Measurements from ENCODE around the gene UBASH3B.
A peak's percentile ranks its signal among the peaks of the same experiment; 100 is the strongest.

The UBASH3B gene

DNA sequence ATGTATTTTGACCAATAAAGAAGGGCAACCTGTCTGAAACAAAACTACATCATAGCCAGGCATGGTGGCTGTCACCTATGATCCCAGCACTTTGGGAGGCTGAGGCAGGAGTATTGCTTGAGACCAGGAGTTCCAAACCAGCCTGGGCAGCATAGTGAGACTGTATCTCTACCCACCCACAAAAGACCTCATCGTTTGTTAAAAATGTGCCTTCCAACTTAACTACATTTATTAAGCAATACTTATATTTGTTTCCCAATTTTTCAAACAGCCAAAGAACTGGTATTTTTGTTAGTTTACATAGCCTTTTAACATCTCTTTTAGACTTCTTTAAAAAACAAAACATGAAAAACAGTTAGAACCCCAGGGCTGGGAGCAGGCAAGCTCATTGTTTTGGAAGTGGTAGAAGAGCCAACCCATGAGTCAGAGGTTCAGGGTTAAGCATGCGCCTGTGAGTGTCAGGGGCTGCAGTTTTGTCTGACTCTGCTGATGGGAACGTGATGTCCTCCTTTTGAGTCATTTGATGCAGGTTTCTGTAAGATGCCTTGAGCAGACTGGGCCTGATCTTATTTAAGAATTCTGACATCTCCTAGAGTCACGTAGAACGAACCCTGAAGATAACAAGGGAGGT, 128.9 kb downstream of the UBASH3B start:
- TF ChIP-seq, protein P1, sequence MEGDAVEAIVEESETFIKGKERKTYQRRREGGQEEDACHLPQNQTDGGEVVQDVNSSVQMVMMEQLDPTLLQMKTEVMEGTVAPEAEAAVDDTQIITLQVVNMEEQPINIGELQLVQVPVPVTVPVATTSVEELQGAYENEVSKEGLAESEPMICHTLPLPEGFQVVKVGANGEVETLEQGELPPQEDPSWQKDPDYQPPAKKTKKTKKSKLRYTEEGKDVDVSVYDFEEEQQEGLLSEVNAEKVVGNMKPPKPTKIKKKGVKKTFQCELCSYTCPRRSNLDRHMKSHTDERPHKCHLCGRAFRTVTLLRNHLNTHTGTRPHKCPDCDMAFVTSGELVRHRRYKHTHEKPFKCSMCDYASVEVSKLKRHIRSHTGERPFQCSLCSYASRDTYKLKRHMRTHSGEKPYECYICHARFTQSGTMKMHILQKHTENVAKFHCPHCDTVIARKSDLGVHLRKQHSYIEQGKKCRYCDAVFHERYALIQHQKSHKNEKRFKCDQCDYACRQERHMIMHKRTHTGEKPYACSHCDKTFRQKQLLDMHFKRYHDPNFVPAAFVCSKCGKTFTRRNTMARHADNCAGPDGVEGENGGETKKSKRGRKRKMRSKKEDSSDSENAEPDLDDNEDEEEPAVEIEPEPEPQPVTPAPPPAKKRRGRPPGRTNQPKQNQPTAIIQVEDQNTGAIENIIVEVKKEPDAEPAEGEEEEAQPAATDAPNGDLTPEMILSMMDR (IDR thresholded peaks at IDR 0.05; ENCODE audit: low read depth, low read length): no peak
- peak; percentile 44 for DNase-seq (ENCODE audit: extremely low read depth, low read depth)

DNA sequence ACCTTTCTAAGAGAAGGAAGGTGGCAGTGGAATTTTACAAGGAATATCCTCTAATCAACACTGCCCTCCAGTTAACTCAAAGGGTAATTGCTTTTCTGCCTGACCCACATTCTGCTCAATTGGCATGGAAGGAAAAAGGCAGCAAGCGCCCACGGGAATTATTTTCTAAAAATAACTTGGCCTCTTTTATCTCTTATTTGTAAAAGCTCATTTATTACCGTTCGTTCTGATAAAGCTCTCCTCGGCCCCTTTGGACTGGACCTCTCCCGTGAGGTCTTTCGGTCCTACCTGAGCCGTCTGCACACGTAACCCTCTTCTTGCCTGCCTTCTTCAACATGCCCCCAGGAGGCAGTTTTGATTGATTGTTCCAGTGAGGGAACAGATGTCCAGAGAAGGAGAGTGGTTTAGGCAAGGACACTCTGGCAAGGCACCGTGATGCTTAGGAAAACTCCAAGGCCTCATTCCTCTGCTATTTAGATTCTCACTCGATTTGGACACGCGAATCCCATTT, 129.6 kb downstream of the UBASH3B start:
- no peak for DNase-seq (ENCODE audit: extremely low read depth, low read depth)
- TF ChIP-seq, protein P1 (IDR thresholded peaks at IDR 0.05; ENCODE audit: low read depth, low read length): no peak

DNA sequence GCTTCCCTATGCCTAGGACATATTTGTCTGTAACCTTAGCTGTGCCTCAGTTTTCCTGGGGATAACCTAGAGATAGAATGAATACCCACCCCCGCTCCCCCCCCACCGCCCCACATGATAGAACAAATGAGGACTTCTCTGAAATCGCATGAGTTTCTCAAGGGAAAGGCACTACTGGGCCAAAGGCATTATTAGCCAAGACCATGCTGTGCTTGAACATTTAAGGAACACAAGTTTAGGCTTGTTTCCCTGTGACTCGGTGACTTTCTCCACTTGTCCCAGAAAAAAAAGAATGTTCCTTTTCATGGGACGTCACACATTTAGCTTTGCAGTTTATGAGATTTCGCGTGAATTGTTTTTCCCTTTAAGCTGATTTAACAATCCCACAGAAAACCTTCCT, 131.4 kb downstream of the UBASH3B start:
- TF ChIP-seq, protein P1 (IDR thresholded peaks at IDR 0.05; ENCODE audit: low read depth, low read length): no peak
- no peak for DNase-seq (ENCODE audit: extremely low read depth, low read depth)

DNA sequence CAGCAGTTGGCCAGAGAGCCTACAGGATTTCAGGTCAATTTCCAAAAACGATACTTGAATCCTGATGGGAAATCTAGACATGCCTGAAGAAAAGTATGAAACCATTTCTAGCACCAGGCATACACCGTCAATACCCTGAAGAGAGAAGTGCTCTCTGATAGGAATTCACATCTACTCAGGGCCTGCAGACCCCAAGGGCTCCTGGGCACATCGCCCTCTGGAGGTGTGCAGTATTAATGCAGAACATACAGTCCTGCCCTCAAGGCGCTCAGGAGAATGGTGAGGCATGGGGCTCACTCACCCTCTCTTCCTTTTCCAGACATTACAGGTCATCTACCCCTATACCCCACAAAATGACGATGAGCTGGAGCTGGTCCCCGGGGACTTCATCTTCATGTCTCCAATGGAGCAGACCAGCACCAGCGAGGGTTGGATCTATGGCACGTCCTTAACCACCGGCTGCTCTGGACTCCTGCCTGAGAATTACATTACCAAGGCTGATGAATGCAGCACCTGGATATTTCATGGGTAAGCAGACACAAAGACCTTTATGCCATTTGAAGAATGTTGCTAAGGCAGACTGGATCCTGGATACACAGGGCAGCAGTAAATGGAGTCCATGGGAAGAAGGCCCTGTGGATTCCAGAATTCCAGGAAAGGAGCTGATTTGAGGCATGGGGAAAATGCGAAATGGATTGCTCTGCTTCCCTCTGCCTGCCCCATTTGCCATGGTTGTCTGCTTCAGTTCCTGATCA, 133.4 kb downstream of the UBASH3B start:
- TF ChIP-seq, protein P1 (IDR thresholded peaks at IDR 0.05; ENCODE audit: low read depth, low read length): no peak
- no peak for DNase-seq (ENCODE audit: extremely low read depth, low read depth)

DNA sequence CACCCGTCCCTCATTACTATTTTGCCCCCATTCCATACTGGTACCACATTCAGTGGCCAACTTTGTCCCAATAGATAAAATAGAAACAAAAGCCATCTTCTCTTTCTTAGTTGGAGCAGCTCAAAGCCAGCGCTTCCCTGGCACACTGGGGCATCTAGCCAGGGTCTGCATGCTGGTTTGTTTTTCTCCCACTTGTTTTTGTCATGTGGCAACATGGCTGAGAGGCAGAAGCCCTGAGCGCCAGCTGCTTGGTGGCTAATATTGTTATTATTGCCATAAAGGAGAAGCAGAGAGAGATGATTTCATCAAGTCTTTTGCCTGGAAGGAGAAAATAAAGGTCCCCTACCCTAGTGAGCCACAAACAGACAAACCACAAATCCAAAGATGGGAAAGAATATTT, 134.4 kb downstream of the UBASH3B start:
- TF ChIP-seq, protein P1 (IDR thresholded peaks at IDR 0.05; ENCODE audit: low read depth, low read length): no peak
- no peak for DNase-seq (ENCODE audit: extremely low read depth, low read depth)

DNA sequence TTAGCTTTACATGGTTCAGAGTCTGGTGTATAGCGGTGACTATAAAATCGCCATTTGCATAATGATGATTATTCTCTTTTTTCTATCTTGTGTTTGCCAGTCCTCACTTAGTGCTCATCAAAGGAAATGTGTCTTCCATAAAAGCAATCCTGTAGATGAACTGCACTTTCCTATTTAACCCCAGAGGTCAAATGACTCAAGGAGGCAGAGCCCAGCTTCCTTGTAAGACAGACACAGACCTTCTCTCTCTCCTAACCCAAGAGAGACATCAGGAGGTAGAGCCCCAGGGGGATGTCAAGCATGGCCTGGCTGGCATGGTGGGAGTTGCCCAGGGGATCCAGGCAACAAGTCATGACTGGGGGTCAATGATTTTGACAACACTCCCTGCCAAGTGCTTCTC, 135.9 kb downstream of the UBASH3B start:
- TF ChIP-seq, protein P1 (IDR thresholded peaks at IDR 0.05; ENCODE audit: low read depth, low read length): no peak
- DNase-seq (ENCODE audit: extremely low read depth, low read depth): no peak

DNA sequence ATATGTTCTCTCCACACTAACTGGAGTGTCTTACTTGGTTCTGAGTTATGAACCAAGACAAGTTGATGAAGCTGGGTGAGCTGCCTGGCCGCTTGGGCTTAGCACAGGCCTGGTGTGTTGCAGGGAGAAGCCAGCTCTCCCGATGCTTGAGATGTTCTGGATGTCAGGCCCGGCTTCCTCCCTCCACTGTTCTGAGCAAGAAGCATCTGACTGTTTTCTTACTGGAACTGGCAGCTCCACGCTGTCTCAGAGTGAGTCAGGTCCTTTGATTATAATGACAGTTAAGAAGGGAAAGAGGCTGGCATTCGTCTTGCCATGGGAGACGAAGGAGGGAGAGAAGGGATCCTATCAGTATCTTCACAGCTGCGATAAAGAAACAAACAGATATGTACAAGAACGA, 136.3 kb downstream of the UBASH3B start:
- TF ChIP-seq, protein P1 (IDR thresholded peaks at IDR 0.05; ENCODE audit: low read depth, low read length): no peak

More for the DNA sequence above, 136.3 kb downstream of the UBASH3B start:
- DNase-seq (ENCODE audit: extremely low read depth, low read depth): no peak
